ENCODE results near the gene DOP1B.

- TF ChIP-seq CTCF (IDR thresholded peaks at IDR 0.05; ENCODE audit: low read length) (no peak), EZH2 (optimal IDR thresholded peaks at IDR 0.05; ENCODE audit: low read depth, low read length) (no peak)
Measured at GRCh38 chr21:36166705-36167104, 10.1 kb downstream of the DOP1B start.

All from MM.1S (cell line).